Mammary epithelial cell (primary cell): Measurements from ENCODE around the gene UBAC2.

Source experiments
- EZH2 ChIP-seq: IDR thresholded peaks from 2 replicates; pipeline ENCODE4 v1.6.1; 2012; ENCODE audit warnings: low read length, inconsistent platforms, borderline replicate concordance
- TF ChIP-seq, protein P1 (sequence below), 2 donors: IDR thresholded peaks in 1 of 2; conservative IDR thresholded peaks in 1 of 2; 2 replicates each; pipeline ENCODE4 v1.5.1; 2011 to 2012; ENCODE audit warnings: inconsistent platforms in 2 of 2, low read length in 2 of 2, mild to moderate bottlenecking in 2 of 2, control low read depth in 1 of 2, low read depth in 1 of 2; ENCODE audit not compliant: insufficient read depth in 1 of 2; ENCODE audit errors: extremely low read depth in 1 of 2

DNA sequence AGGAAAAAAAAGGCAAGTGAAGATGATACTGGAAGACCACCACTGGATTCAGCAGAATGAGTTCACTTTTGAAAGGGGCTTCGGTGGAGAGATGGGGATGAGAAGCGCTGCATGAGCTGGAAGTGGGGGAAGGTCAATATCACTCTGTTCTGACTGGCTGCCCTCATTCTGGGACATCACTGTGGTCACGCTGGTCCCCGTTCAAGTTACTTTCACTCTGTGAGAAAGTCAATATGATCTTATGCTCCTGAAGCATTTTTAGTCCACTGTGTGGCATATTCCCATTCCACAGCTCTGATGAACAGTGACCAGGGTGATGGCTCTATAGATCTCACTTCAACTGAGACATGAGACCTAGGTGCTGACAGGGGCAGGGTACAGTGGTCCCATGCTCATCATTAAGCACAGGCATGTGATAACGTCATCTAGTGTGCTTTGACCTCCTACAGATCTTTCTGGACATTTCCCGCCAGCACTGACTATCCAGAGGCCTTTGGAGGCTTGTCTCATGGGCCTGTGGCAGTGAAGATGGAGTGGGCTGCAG, 146.8 kb downstream of the UBAC2 start:
- TF ChIP-seq, protein P1, sequence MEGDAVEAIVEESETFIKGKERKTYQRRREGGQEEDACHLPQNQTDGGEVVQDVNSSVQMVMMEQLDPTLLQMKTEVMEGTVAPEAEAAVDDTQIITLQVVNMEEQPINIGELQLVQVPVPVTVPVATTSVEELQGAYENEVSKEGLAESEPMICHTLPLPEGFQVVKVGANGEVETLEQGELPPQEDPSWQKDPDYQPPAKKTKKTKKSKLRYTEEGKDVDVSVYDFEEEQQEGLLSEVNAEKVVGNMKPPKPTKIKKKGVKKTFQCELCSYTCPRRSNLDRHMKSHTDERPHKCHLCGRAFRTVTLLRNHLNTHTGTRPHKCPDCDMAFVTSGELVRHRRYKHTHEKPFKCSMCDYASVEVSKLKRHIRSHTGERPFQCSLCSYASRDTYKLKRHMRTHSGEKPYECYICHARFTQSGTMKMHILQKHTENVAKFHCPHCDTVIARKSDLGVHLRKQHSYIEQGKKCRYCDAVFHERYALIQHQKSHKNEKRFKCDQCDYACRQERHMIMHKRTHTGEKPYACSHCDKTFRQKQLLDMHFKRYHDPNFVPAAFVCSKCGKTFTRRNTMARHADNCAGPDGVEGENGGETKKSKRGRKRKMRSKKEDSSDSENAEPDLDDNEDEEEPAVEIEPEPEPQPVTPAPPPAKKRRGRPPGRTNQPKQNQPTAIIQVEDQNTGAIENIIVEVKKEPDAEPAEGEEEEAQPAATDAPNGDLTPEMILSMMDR (conservative IDR thresholded peaks at IDR 0.05 in 1 of 2, IDR thresholded peaks at IDR 0.05 in 1 of 2; ENCODE audit: extremely low read depth in 1 of 2, insufficient read depth in 1 of 2, low read depth in 1 of 2, low read length in 2 of 2), result no peak
- no peak for TF ChIP-seq EZH2
